Esophagus muscularis mucosa (tissue), 3 donors: Measurements from ENCODE around the gene MAPKAP1.

Experiments
- CTCF ChIP-seq, 3 experiments: fragments of 200-600 bp in 2 of 3; fragments of 450-650 bp in 1 of 3; sonication (generic) in 2 of 3; IDR thresholded peaks; one replicate each; pipeline ENCODE4 v1.5.1; 2017 to 2019; ENCODE audit warnings: antibody characterized with exemption in 3 of 3, mild to moderate bottlenecking in 2 of 3, moderate library complexity in 1 of 3
- POLR2A ChIP-seq: fragments of 450-650 bp; IDR thresholded peaks from one replicate; pipeline ENCODE4 v1.6.1; 2017; ENCODE audit warnings: antibody characterized with exemption, moderate library complexity, mild to moderate bottlenecking, low read depth

DNA sequence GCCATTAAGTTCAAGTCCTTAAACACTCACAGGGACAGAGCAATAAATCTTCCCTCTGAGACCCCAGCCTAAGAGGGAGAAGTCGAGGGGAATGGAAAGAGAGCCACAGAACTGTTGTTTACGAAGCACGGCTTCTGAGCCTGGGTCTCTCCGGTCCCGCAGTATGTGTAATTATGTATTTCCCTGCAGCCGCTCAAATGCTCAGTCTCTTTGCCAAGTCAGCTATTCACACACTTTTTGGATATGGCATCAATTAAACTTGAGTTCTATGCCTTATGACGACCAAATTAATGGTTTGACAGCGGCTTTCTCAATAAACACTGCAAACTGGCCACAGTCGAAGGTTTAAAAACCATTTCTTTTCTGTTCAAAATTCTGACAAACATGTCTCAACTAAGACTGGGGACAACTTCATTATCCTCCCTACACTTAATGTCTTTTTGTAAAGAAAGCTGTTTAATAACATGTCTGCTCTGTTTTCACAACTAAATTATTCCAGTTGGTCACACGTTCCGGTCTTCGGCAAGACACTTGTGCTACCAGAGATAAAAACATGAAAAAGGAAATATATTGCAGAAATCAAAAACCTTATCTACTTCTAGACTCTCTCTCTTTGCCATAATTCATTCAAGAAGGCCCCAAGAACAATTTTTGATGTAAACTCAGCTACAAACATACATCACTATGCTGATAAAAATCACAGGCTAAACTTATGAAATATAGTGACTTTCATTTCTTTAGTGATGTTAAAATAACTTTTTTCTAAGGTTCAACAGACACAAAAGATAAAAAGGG, 242.2 kb downstream of the MAPKAP1 start:
- TF ChIP-seq CTCF (IDR thresholded peaks at IDR 0.05) = no peak
- no peak for TF ChIP-seq POLR2A
